ELF-1 (cell line): ENCODE data around the gene EXOSC9.
A peak's percentile ranks its signal among the peaks of the same experiment; 100 is the strongest.

Source experiments
- DNase-seq: peaks from one replicate; pipeline ENCODE4 v3.0.0-alpha.2; 2016; ENCODE audit warnings: low read depth, low spot score

Gene EXOSC9

DNA sequence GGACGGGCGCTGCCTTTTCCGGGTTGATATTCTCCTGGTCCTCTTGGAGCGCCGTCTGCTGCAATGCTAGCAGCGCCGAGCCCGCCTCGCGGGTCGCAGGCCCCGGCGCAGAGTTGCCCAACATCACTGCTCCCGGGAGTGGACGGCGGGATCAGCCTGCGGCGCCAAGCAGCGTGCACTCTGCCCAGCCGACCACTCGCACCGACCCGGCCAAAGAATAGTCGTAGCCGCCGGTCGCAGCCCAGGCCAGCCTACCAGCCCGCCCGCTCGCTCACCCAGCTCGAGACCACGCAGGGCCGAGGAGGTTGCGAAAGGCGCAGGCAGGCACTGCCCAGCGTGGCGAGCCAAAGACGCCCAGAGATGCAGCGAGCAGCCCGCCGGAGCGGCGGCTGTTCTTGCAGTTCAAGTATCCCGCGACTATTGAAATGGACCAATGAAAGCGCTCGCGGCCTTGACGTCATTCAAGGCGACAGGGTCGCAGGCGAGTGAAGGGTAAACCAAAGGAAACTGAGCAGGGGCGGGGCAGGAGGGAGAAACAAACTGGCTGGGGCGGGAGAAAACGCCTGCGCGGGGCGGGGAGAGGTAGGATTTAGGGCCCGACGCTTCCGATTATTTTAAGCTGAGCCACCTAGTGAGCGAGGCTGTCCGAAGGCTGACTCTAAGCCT, 22.5 kb downstream of the EXOSC9 start, which contains the start of gene CCNA2:
Gene CCNA2, minus strand, starts transcription at position 379 of the 666 bp plus-strand sequence. Its CDS starts 255 bp downstream, at position 124.
- peak; percentile 98 for DNase-seq

DNA sequence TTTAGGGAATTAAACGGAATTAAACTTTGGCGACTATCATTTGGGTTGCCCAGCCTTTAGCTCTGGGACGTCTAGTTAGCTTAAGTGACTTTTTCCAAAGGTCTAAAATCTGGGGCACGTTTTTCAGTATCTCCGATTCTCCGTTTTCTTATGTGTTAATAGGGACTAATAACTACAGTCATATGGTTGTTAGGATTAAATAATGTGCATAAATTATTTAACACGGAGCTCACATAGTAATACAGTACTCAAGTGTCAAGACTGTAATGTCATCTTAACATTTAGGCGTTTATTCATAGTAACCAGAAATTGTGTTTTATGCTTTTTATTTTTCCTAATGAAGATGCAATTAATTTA, 23.0 kb downstream of the EXOSC9 start:
- DNase-seq, result no peak

DNA sequence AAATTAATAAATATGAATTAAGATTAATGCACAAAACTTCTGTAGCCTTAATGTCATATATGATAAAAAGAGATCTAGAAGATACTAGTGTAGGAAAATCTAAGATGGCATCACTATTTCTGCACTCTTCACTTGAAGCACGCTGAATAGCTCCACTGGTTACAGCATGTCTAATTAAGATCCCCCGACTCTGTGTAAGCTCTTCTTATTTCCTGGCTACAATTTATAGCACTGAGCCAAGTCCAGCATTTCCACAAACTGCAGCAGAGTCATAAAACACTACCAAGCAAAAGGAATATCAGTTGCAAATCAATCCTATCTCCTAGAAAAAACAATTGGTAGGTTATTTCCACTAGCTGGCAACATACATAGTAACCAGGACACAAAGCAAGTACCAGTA, 23.8 kb downstream of the EXOSC9 start:
- DNase-seq, result no peak

DNA sequence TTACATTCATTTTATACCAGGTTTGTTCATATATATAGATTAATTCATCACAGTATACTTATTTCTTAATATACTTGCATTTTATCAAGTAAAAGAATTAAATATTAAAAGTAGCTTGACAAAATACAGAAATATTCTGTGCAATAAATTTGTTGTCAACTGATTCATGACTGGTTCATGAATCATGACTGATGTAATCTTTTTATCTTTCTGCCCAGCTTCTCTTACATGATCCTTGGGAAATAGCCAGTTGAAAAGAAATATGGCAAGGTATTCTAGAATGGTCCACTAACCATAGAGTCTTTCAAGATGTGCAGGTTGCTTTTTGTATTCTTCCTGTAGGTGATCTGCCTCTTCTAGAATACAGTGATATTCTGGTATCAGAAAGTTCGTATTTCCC, 26.7 kb downstream of the EXOSC9 start:
- DNase-seq, result no peak

- no peak for DNase-seq
Observed at GRCh38 chr4:121829511-121829910, 28.4 kb downstream of the EXOSC9 start.

- no peak for DNase-seq
Observed at GRCh38 chr4:121838136-121838535, 37.0 kb downstream of the EXOSC9 start.

- no peak for DNase-seq
Observed at GRCh38 chr4:121842862-121843261, 41.7 kb downstream of the EXOSC9 start.

DNA sequence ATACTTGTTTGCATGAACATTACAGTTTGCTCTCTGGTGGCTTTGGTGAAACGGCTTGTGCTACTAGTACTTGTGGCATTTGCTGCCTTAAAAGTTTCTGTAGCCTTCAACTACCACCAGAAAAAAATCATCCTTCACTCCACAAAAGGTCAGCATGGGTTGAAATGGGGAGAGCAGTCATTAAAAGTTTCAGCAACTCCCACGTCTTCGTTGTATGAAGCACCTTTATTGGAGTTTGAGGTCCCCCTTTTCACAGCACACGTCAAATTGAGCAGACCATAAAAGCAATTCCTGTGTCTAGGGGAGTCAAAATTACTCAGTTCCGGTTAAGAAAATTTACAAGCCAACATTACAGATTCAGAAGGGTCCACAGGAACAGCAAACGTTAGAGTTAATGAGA, 45.5 kb downstream of the EXOSC9 start:
- no peak for DNase-seq

DNA sequence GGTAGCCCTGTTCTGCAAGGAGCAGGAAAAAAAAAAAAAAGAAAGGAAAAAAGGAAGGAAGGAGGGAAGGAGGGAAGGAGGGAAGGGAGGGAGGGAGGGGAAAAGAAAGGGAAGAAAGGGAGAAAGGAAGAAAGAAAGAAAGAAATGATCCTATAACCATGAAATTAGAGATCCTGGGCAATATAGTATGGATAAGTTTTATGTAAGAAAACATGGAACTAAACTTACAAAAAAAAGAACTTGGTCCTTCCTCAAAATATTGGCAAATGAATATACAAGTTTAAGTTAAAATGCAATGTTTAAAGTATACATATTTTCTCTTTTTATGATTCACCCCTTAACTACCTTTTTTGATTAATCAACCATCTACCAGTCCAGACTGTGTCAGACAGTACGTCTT, 50.2 kb downstream of the EXOSC9 start:
- DNase-seq, result no peak

GRCh38 chr4:121860121-121860520, 59.0 kb downstream of the EXOSC9 start:
- DNase-seq, result no peak

DNA sequence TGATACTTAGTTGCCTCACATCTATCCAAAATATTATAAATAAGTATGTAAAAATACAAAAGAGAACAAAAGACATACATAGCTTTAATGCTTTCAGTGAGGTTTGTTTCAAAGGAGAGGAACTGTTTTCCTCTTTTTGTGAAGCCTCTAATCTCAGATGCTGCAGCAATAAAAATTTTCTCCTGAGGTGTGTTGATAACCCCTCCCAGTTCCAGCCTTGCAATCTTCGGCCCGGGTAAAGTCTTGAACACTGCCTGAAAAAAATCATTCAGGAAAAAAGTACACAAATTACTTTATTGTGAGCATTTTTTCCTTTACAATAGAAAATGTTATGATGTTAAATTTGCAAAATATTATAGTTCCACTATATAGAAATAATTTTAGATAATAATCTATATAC, 60.3 kb downstream of the EXOSC9 start:
- DNase-seq, result no peak

GRCh38 chr4:121863799-121864198, 62.7 kb downstream of the EXOSC9 start:
- peak; percentile 37 for DNase-seq
